H1 (cell line): Measurements from ENCODE around the gene ZMYM4. TPM values are rescaled to one million over a fixed set of nuclear protein-coding genes. Genes with fewer than 3 reads are reported as not detected.

Experiments
- CTCF ChIA-PET: fragments of 300-600 bp; sonication (Branson Sonifier 250); formaldehyde crosslinking; loops from one replicate; lab custom pipeline; 2021; ENCODE audit not compliant: partially characterized antibody; lab: Charles Lee
- POLR2A ChIA-PET: fragments of 300-600 bp; sonication (Branson Sonifier 250); formaldehyde crosslinking; loops from one replicate; lab custom pipeline; 2021; ENCODE audit warnings: inconsistent platforms; ENCODE audit not compliant: partially characterized antibody; lab: Charles Lee
- DNase-seq, 2 experiments: peaks; one replicate each; pipeline versions ENCODE4 v3.0.0 to v3.0.0-alpha.2; 2010 to 2022; ENCODE audit warnings: low spot score in 2 of 2, low read depth in 1 of 2, mixed read lengths in 1 of 2
- FAIRE-seq: peaks from 2 replicates; lab custom pipeline; 2011; peaks lifted over from hg19 to GRCh38; lab: Jason Lieb, UNC
- H2AFZ ChIP-seq: 2 replicates; pipeline ENCODE4 v1.8.1; 2012; ENCODE audit warnings: low read length, inconsistent platforms
- H2AK5ac ChIP-seq: 2 replicates; pipeline ENCODE4 v1.6.1; 2013; ENCODE audit warnings: low read depth, low read length
- H2BK120ac ChIP-seq: replicated peaks from 2 replicates; pipeline ENCODE3; 2013; ENCODE audit warnings: low read depth, low read length, inconsistent platforms
- H2BK12ac ChIP-seq: 2 replicates; pipeline ENCODE4 v1.6.1; 2013; ENCODE audit warnings: low read depth, low read length
- H2BK15ac ChIP-seq: 2 replicates; pipeline ENCODE4 v1.6.1; 2013; ENCODE audit warnings: low read length
- H2BK20ac ChIP-seq: 2 replicates; pipeline ENCODE4 v1.6.1; 2013; ENCODE audit warnings: low read length
- H2BK5ac ChIP-seq: 2 replicates; pipeline ENCODE4 v1.6.1; 2013; ENCODE audit warnings: low read depth, low read length
- H3K14ac ChIP-seq: 2 replicates; pipeline ENCODE4 v1.6.1; 2013; ENCODE audit warnings: inconsistent platforms; ENCODE audit not compliant: insufficient read length
- H3K18ac ChIP-seq: 2 replicates; pipeline ENCODE4 v1.6.1; 2013; ENCODE audit warnings: low read length; ENCODE audit errors: extremely low read depth
- H3K23ac ChIP-seq: 2 replicates; pipeline ENCODE4 v1.6.1; 2013; ENCODE audit warnings: inconsistent platforms; ENCODE audit not compliant: insufficient read length
- H3K23me2 ChIP-seq: 2 replicates; pipeline ENCODE4 v1.6.1; 2013; ENCODE audit warnings: low read depth, low read length
- H3K27ac ChIP-seq: 2 replicates; pipeline ENCODE4 v1.6.1; 2011; ENCODE audit warnings: low read depth, low read length, inconsistent platforms
- H3K27me3 ChIP-seq, 4 experiments: replicated peaks in 1 of 4; 1 replicate in 1 of 4; 2 replicates in 3 of 4; pipeline versions ENCODE4 v1.6.1 to v1.8.1; 2011 to 2013; ENCODE audit warnings: low read length in 3 of 4, mild to moderate bottlenecking in 3 of 4, inconsistent platforms in 2 of 4, mixed read lengths in 2 of 4, moderate library complexity in 1 of 4; ENCODE audit not compliant: control insufficient read depth in 3 of 4, insufficient read depth in 3 of 4; ENCODE audit errors: extremely low read depth in 1 of 4
- H3K36me3 ChIP-seq, 4 experiments: 2 replicates each; pipeline versions ENCODE4 v1.6.1 to v1.8.1; 2011 to 2013; ENCODE audit warnings: mild to moderate bottlenecking in 4 of 4, low read length in 3 of 4, moderate library complexity in 2 of 4, control low read depth in 1 of 4, inconsistent platforms in 1 of 4; ENCODE audit not compliant: insufficient read depth in 4 of 4, control insufficient read depth in 2 of 4
- H3K4ac ChIP-seq: replicated peaks from 2 replicates; pipeline ENCODE3; 2013; ENCODE audit warnings: low read length, low read depth, mixed read lengths, inconsistent platforms; ENCODE audit not compliant: insufficient read length
- H3K4me1 ChIP-seq, 4 experiments: replicated peaks in 1 of 4; 1 replicate in 1 of 4; 2 replicates in 3 of 4; pipeline versions ENCODE4 v1.6.1 to v1.8.1; 2011 to 2013; ENCODE audit warnings: low read length in 3 of 4, inconsistent platforms in 2 of 4, mixed read lengths in 1 of 4; ENCODE audit not compliant: insufficient read depth in 4 of 4, control insufficient read depth in 3 of 4
- H3K4me2 ChIP-seq, 2 experiments: 2 replicates each; pipeline versions ENCODE4 v1.6.1 to v1.8.1; 2011 to 2013; ENCODE audit warnings: low read depth in 2 of 2, low read length in 2 of 2, control low read depth in 1 of 2, inconsistent platforms in 1 of 2, mild to moderate bottlenecking in 1 of 2; ENCODE audit not compliant: insufficient read depth in 1 of 2
- H3K4me3 ChIP-seq, 4 experiments: fragments of 200-600, 300-600 bp in 1 of 4; sonication (generic), shearing (Covaris generic), sonication (Bioruptor Twin) in 1 of 4; 2 replicates each; pipeline versions ENCODE4 v1.5.1 to v1.8.1; 2011 to 2016; ENCODE audit warnings: low read length in 4 of 4, low read depth in 3 of 4, control low read depth in 2 of 4, inconsistent platforms in 2 of 4, mild to moderate bottlenecking in 2 of 4, mixed read lengths in 1 of 4, moderate library complexity in 1 of 4; ENCODE audit not compliant: insufficient read depth in 2 of 4; ENCODE audit errors: extremely low read depth in 1 of 4
- H3K56ac ChIP-seq: replicated peaks from 2 replicates; pipeline ENCODE3; 2013; ENCODE audit warnings: low read depth, mild to moderate bottlenecking, mixed read lengths, low read length, inconsistent platforms; ENCODE audit not compliant: insufficient read length
- H3K79me1 ChIP-seq: 2 replicates; pipeline ENCODE4 v1.6.1; 2013; ENCODE audit warnings: low read depth, low read length, control low read depth
- H3K79me2 ChIP-seq, 2 experiments: 2 replicates each; pipeline versions ENCODE4 v1.6.1 to v1.8.1; 2012 to 2013; ENCODE audit warnings: low read length in 2 of 2, mild to moderate bottlenecking in 2 of 2, inconsistent platforms in 1 of 2; ENCODE audit not compliant: insufficient read depth in 2 of 2, control insufficient read depth in 1 of 2
- H3K9ac ChIP-seq, 4 experiments: replicated peaks in 1 of 4; 1 replicate in 1 of 4; 2 replicates in 3 of 4; pipeline versions ENCODE4 v1.6.1 to v1.8.1; 2011 to 2013; ENCODE audit warnings: low read depth in 3 of 4, low read length in 3 of 4, control low read depth in 2 of 4, mild to moderate bottlenecking in 2 of 4, moderate library complexity in 2 of 4, inconsistent platforms in 1 of 4; ENCODE audit errors: extremely low read depth in 1 of 4
- H3K9me3 ChIP-seq, 2 experiments: 2 replicates each; pipeline versions ENCODE4 v1.6.1 to v1.8.1; 2012 to 2013; ENCODE audit warnings: mild to moderate bottlenecking in 2 of 2, moderate library complexity in 2 of 2, control low read depth in 1 of 2, inconsistent platforms in 1 of 2, low read depth in 1 of 2, low read length in 1 of 2, mixed read lengths in 1 of 2; ENCODE audit not compliant: insufficient read depth in 2 of 2
- H4K20me1 ChIP-seq, 2 experiments: replicated peaks in 1 of 2; 2 replicates each; pipeline versions ENCODE3 to v1.8.1; 2011 to 2013; ENCODE audit warnings: inconsistent platforms in 2 of 2, low read length in 2 of 2, mild to moderate bottlenecking in 1 of 2; ENCODE audit not compliant: insufficient read depth in 2 of 2, control insufficient read depth in 1 of 2
- H4K5ac ChIP-seq: 2 replicates; pipeline ENCODE4 v1.6.1; 2013; ENCODE audit warnings: low read length, low read depth, mixed read lengths, inconsistent platforms; ENCODE audit not compliant: insufficient read length
- H4K8ac ChIP-seq: 2 replicates; pipeline ENCODE4 v1.8.0; 2013; ENCODE audit warnings: mild to moderate bottlenecking, moderate library complexity, low read length, inconsistent platforms; ENCODE audit not compliant: insufficient read depth; ENCODE audit errors: extremely low read depth
- H4K91ac ChIP-seq: replicated peaks from 2 replicates; pipeline ENCODE3; 2013; ENCODE audit warnings: low read length, mixed read lengths, inconsistent platforms; ENCODE audit not compliant: insufficient read length
- BCL11A ChIP-seq, 2 experiments: IDR thresholded peaks; one replicate each; pipeline ENCODE4 v1.6.1; 2011; ENCODE audit warnings: low read depth in 2 of 2, low read length in 2 of 2, mild to moderate bottlenecking in 2 of 2
- CHD2 ChIP-seq: IDR thresholded peaks from 2 replicates; pipeline ENCODE4 v1.6.1; 2012; ENCODE audit warnings: low read length, improper control_type of control experiment
- EZH2 ChIP-seq: fragments of 200-600 bp; sonication (generic); IDR thresholded peaks from 2 replicates; pipeline ENCODE4 v1.7.1; 2012; ENCODE audit warnings: low read depth, mild to moderate bottlenecking, moderate library complexity, low read length, inconsistent platforms; ENCODE audit not compliant: severe bottlenecking
- GTF2F1 ChIP-seq: IDR thresholded peaks from 2 replicates; pipeline ENCODE4 v1.6.1; 2012; ENCODE audit warnings: low read depth, low read length, improper control_type of control experiment, borderline replicate concordance
- KDM4A ChIP-seq: IDR thresholded peaks from one replicate; pipeline ENCODE4 v1.7.1; 2012; ENCODE audit warnings: low read depth, mild to moderate bottlenecking, moderate library complexity, low read length, inconsistent platforms; ENCODE audit not compliant: severe bottlenecking
- MAX ChIP-seq: IDR thresholded peaks from 2 replicates; pipeline ENCODE4 v1.6.1; 2012; ENCODE audit warnings: inconsistent platforms
- RAD21 ChIP-seq, 2 experiments: IDR thresholded peaks in 1 of 2; conservative IDR thresholded peaks in 1 of 2; 2 replicates each; pipeline ENCODE4 v1.6.1; 2011; ENCODE audit warnings: low read depth in 2 of 2, low read length in 2 of 2, improper control_type of control experiment in 1 of 2, inconsistent platforms in 1 of 2, mild to moderate bottlenecking in 1 of 2, moderate library complexity in 1 of 2
- SIN3A ChIP-seq, 2 experiments: IDR thresholded peaks in 1 of 2; conservative IDR thresholded peaks in 1 of 2; 2 replicates each; pipeline ENCODE4 v1.6.1; 2011 to 2012; ENCODE audit warnings: low read length in 2 of 2, improper control_type of control experiment in 1 of 2, low read depth in 1 of 2, mild to moderate bottlenecking in 1 of 2
- SP2 ChIP-seq: IDR thresholded peaks from 2 replicates; pipeline ENCODE4 v1.6.1; 2012; ENCODE audit warnings: mild to moderate bottlenecking, low read length, inconsistent platforms
- SP4 ChIP-seq: IDR thresholded peaks from 2 replicates; pipeline ENCODE4 v1.6.1; 2012; ENCODE audit warnings: low read length, inconsistent platforms
- TAF7 ChIP-seq: optimal IDR thresholded peaks from 2 replicates; pipeline ENCODE3; 2011; ENCODE audit warnings: low read depth, mild to moderate bottlenecking, inconsistent platforms, low read length, moderate library complexity, borderline replicate concordance
- YY1 ChIP-seq: IDR thresholded peaks from 2 replicates; pipeline ENCODE4 v1.6.1; 2011; ENCODE audit warnings: low read depth, mild to moderate bottlenecking, low read length
- WGBS, 2 experiments: shearing (Covaris generic) in 1 of 2; methylation state at CpG; one replicate each; pipeline versions ENCODE4 v1.1.6 to v1.1.7; 2013 to 2015; ENCODE audit warnings: low lambda C conversion rate in 2 of 2, mixed read lengths in 2 of 2, inconsistent platforms in 1 of 2, low coverage in 1 of 2, missing lambda C conversion rate in 1 of 2; ENCODE audit not compliant: insufficient replicate concordance in 2 of 2, insufficient coverage in 1 of 2, insufficient read length in 1 of 2; ENCODE audit errors: extremely low coverage in 1 of 2, missing lambda C conversion rate in 1 of 2; 5-methylcytosine and 5-hydroxymethylcytosine counted together
- polyA plus RNA-seq, 7 experiments: library from polyadenylated mRNA; depleted of rRNA in 3 of 7; stranded (reverse) in 5 of 7; unstranded in 2 of 7; fragments of >200 nt in 5 of 7; fragments of 200-250 nt in 2 of 7; gene quantifications; 1 replicate in 5 of 7; 2 replicates in 1 of 7; 4 replicates in 1 of 7; pipeline versions ENCODE4 v1.2.1 to v1.2.3, GENCODE V29; 2011 to 2013; ENCODE audit warnings: missing spikeins in 2 of 7, mixed read lengths in 2 of 7
- total RNA-seq: library from RNA; stranded (reverse); fragmentation: NEBNext Ultra II Directional; extraction: Animal tissue kit (Norgen Biotek cat#: 25700); gene quantifications from 2 replicates; pipeline ENCODE4 v1.2.1, GENCODE V29; 2021

Gene ZMYM4
- total and polyA plus RNA-seq, 2 of the 8 experiments (the other 6 are each of a cell fraction or from before 2014, with no cell fraction given), result 16.7 to 81.3 TPM

GRCh38 chr1:35441926-35442579, 173.5 kb downstream of the ZMYM4 start:
- no peak overlapping the region for H3K27ac ChIP-seq
- no peaks in the 10 kb centered on the region for H3K4me1 ChIP-seq
- H3K36me3 ChIP-seq, result peaks cover 28 to 57% (median 52%) of the 10 kb centered on the region in 4 experiments
- H4K91ac ChIP-seq, result no peak overlapping the region
- H3K4ac ChIP-seq, result no peak overlapping the region
- no peak overlapping the region for H2BK5ac ChIP-seq
- H3K56ac ChIP-seq, result no peak overlapping the region
- no peaks in the 10 kb centered on the region for H3K23me2 ChIP-seq
- H3K9ac ChIP-seq, result no peak overlapping the region
- FAIRE-seq, result no peak
- H3K79me2 ChIP-seq, result no peaks in the 10 kb centered on the region
- H2BK20ac ChIP-seq, result no peak overlapping the region
- ChIA-PET CTCF (interaction anchor here (0.6 to 12.9 kb wide), 2 partner anchors 10 to 613 kb away, joined by 3 to 134 read pairs; no protein-coding TSS in a partner anchor), POLR2A (interaction anchor here (2.3 kb wide), 1 partner anchor 13 kb away, joined by 5 read pairs; no protein-coding TSS in a partner anchor)
- H2BK12ac ChIP-seq, result no peak overlapping the region
- no peak overlapping the region for H3K14ac ChIP-seq
- H2BK15ac ChIP-seq, result no peak overlapping the region
- no peak overlapping the region for H4K8ac ChIP-seq
- DNase-seq, result no peak
- no peaks in the 10 kb centered on the region for H3K79me1 ChIP-seq
- no peak overlapping the region for H3K4me3 ChIP-seq
- H4K5ac ChIP-seq, result no peak overlapping the region
- no peak overlapping the region for H2AFZ ChIP-seq
- H4K20me1 ChIP-seq, result no peaks in the 10 kb centered on the region
- no peak overlapping the region for H2BK120ac ChIP-seq
- H3K18ac ChIP-seq, result no peak overlapping the region
- WGBS, 2 experiments, result 86% methylated on average over 8 of the region's 8 CpGs; no CpG with 5 or more reads in 1 of the 2 experiments
- H2AK5ac ChIP-seq, result no peak overlapping the region
- no peak overlapping the region for H3K4me2 ChIP-seq
- H3K9me3 ChIP-seq, result no peaks in the 10 kb centered on the region
- no peak overlapping the region for H3K23ac ChIP-seq
- no peaks in the 10 kb centered on the region for H3K27me3 ChIP-seq
- no peak for TF ChIP-seq KDM4A
- TF ChIP-seq MAX, result no peak
- TF ChIP-seq BCL11A (IDR thresholded peaks at IDR 0.05; ENCODE audit: low read depth in 2 of 2, low read length in 2 of 2), result no peak
- no peak for TF ChIP-seq TAF7
- no peak for TF ChIP-seq SIN3A (conservative IDR thresholded peaks at IDR 0.05 in 1 of 2, IDR thresholded peaks at IDR 0.05 in 1 of 2; ENCODE audit: low read depth in 1 of 2, low read length in 2 of 2)
- TF ChIP-seq EZH2, result no peak
- no peak for TF ChIP-seq SP4
- no peak for TF ChIP-seq SP2
- TF ChIP-seq CHD2, result no peak
- no peak for TF ChIP-seq YY1
- TF ChIP-seq RAD21 (IDR thresholded peaks at IDR 0.05 in 1 of 2, conservative IDR thresholded peaks at IDR 0.05 in 1 of 2; ENCODE audit: low read depth in 2 of 2, low read length in 2 of 2), result no peak
- TF ChIP-seq GTF2F1, result no peak
